Measurements from ENCODE around the gene DIS3L2. TPM values are rescaled to one million over a fixed set of nuclear protein-coding genes. Genes with fewer than 3 reads are reported as not detected.

Gene DIS3L2
- total RNA-seq, 4 donors from 2014 or later: 52.8 to 74.9 (median 61.8) TPM

DNA sequence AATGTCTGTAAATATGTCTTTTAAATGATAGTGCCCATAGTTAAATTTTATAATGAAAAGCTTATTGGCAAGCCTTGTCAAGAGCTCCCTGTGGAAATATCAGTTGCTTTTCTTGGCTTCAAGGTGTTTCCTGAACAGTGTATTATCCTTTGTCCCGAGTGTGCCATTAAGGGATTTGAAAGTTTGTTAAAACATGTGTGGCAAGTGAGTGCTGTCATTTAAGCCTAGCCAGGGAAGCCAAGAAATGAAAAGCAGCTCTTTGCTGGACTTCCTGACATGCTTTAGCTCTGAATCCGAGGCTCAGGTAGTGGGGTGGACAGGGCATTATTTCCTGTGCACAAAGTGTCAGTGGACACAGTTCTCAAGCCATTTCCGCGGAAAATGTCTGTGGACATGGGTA, 111.5 kb downstream of the DIS3L2 start:
- H3K27me3 ChIP-seq: no peaks in the 10 kb centered on the region
- WGBS, 2 donors: 52 to 55% methylated on average over 4 of the region's 4 CpGs
- no peaks in the 10 kb centered on the region for H3K9me3 ChIP-seq
- no peak overlapping the region for H3K27ac ChIP-seq
- peaks cover 0 to 14% (median 0%) of the 10 kb centered on the region in 4 donors for H3K4me1 ChIP-seq
- no peak for DNase-seq (ENCODE audit: low spot score in 2 of 2)
- H3K4me3 ChIP-seq: no peak overlapping the region
- TF ChIP-seq EP300 (IDR thresholded peaks at IDR 0.05) (no peak), POLR2A (IDR thresholded peaks at IDR 0.05) (no peak)
- TF ChIP-seq, protein P1, sequence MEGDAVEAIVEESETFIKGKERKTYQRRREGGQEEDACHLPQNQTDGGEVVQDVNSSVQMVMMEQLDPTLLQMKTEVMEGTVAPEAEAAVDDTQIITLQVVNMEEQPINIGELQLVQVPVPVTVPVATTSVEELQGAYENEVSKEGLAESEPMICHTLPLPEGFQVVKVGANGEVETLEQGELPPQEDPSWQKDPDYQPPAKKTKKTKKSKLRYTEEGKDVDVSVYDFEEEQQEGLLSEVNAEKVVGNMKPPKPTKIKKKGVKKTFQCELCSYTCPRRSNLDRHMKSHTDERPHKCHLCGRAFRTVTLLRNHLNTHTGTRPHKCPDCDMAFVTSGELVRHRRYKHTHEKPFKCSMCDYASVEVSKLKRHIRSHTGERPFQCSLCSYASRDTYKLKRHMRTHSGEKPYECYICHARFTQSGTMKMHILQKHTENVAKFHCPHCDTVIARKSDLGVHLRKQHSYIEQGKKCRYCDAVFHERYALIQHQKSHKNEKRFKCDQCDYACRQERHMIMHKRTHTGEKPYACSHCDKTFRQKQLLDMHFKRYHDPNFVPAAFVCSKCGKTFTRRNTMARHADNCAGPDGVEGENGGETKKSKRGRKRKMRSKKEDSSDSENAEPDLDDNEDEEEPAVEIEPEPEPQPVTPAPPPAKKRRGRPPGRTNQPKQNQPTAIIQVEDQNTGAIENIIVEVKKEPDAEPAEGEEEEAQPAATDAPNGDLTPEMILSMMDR (IDR thresholded peaks at IDR 0.05): no peak
- no peaks in the 10 kb centered on the region for H3K36me3 ChIP-seq

DNA sequence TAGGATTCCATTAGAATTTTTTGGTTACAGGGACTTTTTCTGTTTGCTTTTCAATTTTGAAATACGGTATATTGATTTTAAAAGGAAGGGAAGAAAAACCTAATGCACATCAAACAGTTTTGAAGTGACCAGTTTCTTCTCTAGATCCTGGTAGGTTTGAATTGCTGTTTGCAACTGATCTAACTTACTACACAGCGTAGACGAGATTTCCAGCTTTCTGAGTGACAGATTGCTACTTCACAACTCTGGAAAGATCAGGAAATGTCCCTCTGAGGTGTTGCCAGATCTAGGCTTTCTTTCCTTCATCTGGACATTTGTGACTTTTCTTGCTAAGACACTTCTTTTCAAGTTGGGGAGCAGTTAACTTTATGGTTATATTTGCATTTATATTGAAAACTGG, 112.2 kb downstream of the DIS3L2 start:
- TF ChIP-seq, protein P1 (IDR thresholded peaks at IDR 0.05): no peak
- no peak for TF ChIP-seq EP300 (IDR thresholded peaks at IDR 0.05)
- no peak for TF ChIP-seq POLR2A (IDR thresholded peaks at IDR 0.05)
- Histone ChIP-seq H3K27ac (no peak overlapping the region), H3K9me3 (no peaks in the 10 kb centered on the region), H3K4me1 (peaks cover 0 to 14% (median 0%) of the 10 kb centered on the region in 4 donors), H3K27me3 (no peaks in the 10 kb centered on the region), H3K4me3 (no peak overlapping the region), H3K36me3 (no peaks in the 10 kb centered on the region)
- DNase-seq (ENCODE audit: low spot score in 2 of 2): no peak
- WGBS, 2 donors: 84 to 86% methylated on average over 3 of the region's 3 CpGs

DNA sequence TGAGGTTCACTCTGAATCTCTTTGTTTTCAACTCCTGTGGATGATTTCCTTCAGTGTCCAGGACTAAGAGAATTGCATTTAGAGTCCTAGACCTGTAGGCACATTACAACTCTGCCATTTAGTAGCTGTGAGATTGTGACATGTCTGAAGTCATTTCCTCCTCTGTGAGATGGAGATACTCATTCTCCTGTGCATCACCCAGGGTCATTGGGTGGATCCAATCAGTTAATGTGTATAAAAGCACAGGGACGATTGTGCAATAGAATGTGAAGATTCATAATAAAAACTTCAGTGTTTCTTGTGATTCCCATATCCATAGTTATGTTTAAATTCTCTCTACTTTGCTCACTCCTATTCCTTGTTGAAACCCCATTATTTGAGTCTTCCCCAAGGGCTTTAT, 113.6 kb downstream of the DIS3L2 start:
- Histone ChIP-seq H3K4me1 (peaks cover 0 to 14% (median 0%) of the 10 kb centered on the region in 4 donors), H3K9me3 (no peaks in the 10 kb centered on the region), H3K27ac (no peak overlapping the region), H3K27me3 (no peaks in the 10 kb centered on the region), H3K36me3 (no peaks in the 10 kb centered on the region), H3K4me3 (no peak overlapping the region)
- 86 to 96% methylated on average over 1 of the region's 1 CpG for WGBS, 2 donors
- DNase-seq (ENCODE audit: low spot score in 2 of 2): no peak
- TF ChIP-seq, protein P1 (IDR thresholded peaks at IDR 0.05): no peak
- TF ChIP-seq POLR2A (IDR thresholded peaks at IDR 0.05) (no peak), EP300 (IDR thresholded peaks at IDR 0.05) (no peak)

DNA sequence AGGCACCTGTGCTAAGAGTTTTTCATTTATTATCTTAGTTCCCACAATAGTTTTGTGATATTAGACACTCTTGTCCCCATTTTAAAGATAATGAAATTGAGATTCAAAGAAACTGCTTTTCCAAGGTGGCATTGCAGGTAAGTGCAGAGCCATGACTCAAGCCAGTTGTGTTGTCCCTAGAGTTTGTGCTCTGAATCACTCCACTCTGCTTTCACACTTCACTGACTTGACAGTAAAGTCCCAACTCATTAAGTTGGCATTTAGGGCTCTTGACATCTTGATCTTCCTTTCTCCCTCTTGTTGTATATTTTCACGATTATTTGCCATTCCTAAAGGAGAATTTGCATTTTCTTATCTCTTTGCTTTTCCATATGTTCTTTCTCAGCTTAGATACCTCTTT, 114.3 kb downstream of the DIS3L2 start:
- no peak for DNase-seq (ENCODE audit: low spot score in 2 of 2)

GRCh38 chr2:232076272-232076671, 114.8 kb downstream of the DIS3L2 start:
- no peak for DNase-seq (ENCODE audit: low spot score in 2 of 2)
- TF ChIP-seq EP300 (IDR thresholded peaks at IDR 0.05) (no peak), POLR2A (IDR thresholded peaks at IDR 0.05) (no peak)
- TF ChIP-seq, protein P1 (IDR thresholded peaks at IDR 0.05): no peak
- WGBS, 2 donors: 94 to 100% methylated on average over 1 of the region's 1 CpG
- H3K4me1 ChIP-seq: peaks cover 0 to 14% (median 0%) of the 10 kb centered on the region in 4 donors
- no peak overlapping the region for H3K27ac ChIP-seq
- H3K4me3 ChIP-seq: no peak overlapping the region
- no peaks in the 10 kb centered on the region for H3K9me3 ChIP-seq
- H3K36me3 ChIP-seq: no peaks in the 10 kb centered on the region
- H3K27me3 ChIP-seq: no peaks in the 10 kb centered on the region

More for the DNA sequence above, 114.3 kb downstream of the DIS3L2 start:
- H3K27ac ChIP-seq: no peak overlapping the region
- H3K9me3 ChIP-seq: no peaks in the 10 kb centered on the region
- 79 to 91% methylated on average over 1 of the region's 1 CpG for WGBS, 2 donors
- peaks cover 0 to 14% (median 0%) of the 10 kb centered on the region in 4 donors for H3K4me1 ChIP-seq
- H3K4me3 ChIP-seq: no peak overlapping the region
- TF ChIP-seq POLR2A (IDR thresholded peaks at IDR 0.05) (no peak), EP300 (IDR thresholded peaks at IDR 0.05) (no peak)
- TF ChIP-seq, protein P1 (IDR thresholded peaks at IDR 0.05): no peak
- H3K36me3 ChIP-seq: no peaks in the 10 kb centered on the region
- no peaks in the 10 kb centered on the region for H3K27me3 ChIP-seq
